Coronary artery (tissue), 2 donors: ENCODE results near the gene GDF10.

Source experiments
- DNase-seq: peaks from one replicate; pipeline ENCODE4 v3.0.0-alpha.2; 2017; ENCODE audit warnings: low spot score
- H3K27ac ChIP-seq, 2 donors: fragments of 200-600 bp; sonication (generic); one replicate each; pipeline ENCODE4 v1.5.1; 2016 to 2019
- H3K4me3 ChIP-seq: fragments of 200-600 bp; sonication (generic); 2 replicates; pipeline ENCODE4 v1.5.1; 2016; ENCODE audit warnings: mild to moderate bottlenecking, moderate library complexity
- TF ChIP-seq, protein P1 (sequence below): fragments of 200-600 bp; sonication (generic); IDR thresholded peaks from one replicate; pipeline ENCODE4 v1.5.1; 2019; ENCODE audit warnings: antibody characterized with exemption

GDF10 gene

DNA sequence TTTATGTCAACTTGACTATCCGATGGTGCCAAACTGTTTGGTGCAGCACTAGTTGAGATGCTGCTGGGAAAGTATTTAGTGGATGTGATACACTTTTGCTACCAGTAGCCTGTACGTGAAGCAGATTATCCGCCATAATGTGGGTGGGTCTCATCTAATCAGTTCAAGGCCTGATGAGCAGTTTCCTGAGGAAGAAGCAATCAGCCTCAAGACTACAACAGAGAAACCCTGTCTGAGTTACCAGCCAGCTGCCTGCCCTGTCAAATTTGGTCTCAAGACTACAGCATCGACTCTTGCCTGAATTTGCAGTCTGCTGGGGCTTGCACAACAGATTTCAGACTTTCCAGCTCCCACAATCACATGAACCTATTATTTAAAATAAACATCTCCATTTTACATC lies 37.3 kb downstream of the GDF10 start:
- H3K4me3 ChIP-seq: no peak overlapping the region
- no peak overlapping the region for H3K27ac ChIP-seq
- no peak for DNase-seq
- TF ChIP-seq, protein P1, sequence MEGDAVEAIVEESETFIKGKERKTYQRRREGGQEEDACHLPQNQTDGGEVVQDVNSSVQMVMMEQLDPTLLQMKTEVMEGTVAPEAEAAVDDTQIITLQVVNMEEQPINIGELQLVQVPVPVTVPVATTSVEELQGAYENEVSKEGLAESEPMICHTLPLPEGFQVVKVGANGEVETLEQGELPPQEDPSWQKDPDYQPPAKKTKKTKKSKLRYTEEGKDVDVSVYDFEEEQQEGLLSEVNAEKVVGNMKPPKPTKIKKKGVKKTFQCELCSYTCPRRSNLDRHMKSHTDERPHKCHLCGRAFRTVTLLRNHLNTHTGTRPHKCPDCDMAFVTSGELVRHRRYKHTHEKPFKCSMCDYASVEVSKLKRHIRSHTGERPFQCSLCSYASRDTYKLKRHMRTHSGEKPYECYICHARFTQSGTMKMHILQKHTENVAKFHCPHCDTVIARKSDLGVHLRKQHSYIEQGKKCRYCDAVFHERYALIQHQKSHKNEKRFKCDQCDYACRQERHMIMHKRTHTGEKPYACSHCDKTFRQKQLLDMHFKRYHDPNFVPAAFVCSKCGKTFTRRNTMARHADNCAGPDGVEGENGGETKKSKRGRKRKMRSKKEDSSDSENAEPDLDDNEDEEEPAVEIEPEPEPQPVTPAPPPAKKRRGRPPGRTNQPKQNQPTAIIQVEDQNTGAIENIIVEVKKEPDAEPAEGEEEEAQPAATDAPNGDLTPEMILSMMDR: no peak

DNA sequence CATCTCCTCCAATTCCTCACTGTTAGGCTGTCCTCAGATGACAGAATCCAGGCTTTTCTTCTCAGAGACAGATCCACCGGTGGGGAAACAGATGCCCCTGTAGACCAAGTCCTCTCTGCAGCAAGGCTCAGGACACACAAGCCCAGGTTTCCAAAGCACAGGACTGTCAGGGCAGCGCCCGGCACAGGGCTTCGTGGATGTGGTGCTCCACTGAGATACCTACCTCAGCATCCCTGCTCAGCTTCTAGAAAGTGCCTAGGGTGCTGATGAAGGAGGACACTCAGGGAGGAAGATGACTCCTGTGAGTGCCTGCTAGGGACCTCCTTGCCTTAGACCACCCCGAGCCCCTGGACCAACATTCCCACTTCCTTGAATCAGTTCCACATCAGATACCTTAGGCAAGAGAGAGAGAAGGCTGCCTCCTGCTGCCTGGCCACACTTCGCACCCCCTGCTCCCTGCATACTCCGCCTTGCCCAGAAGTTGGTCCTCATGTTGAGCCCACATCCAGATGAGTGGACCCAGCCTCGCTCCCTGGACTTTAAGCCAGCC lies 39.3 kb downstream of the GDF10 start:
- no peak overlapping the region for H3K27ac ChIP-seq
- DNase-seq: peak; percentile 43
- H3K4me3 ChIP-seq: no peak overlapping the region
- TF ChIP-seq, protein P1: no peak

DNA sequence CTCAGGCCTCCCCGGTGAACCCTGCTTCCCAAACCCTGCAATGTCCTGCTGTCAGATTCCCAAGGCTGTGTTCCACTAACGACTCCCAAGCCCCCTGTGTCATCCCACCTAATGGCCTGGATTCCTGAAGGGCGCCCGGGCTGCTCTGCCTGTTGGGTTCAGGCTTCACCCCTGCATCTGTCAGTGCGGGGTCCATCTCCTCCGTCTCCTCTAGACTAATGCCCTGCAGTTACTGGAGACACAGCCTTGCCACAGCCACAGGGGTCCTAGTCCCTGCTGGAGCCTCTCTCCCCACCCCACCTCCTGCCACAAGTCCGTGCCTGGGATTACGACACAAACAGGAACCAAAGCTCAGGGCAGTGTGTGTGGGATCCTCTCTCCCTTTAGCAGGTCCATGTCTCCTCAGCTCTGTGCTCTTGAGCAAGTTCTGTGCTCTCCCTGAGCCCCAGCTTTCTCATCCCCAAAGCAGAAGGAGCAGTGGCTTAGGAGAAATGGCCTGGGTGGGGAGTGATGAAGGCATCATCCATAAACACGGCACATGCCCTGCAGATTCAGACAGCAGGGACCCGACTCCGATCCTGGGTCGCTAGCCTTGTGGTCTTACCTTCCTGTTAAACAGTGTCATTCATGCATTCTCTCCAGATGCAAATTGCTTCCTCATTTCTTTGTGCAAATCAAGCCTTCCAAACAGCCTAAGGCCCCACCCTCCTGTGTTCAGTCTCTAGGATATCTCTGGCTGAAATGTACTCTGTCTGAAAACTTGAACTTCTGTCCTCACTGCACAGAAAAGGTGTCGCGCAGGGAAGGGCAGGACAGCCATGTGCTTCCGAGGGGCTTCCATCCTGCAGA lies 40.0 kb downstream of the GDF10 start:
- no peak for DNase-seq
- TF ChIP-seq, protein P1: no peak
- Histone ChIP-seq H3K4me3 (no peak overlapping the region), H3K27ac (no peak overlapping the region)

DNA sequence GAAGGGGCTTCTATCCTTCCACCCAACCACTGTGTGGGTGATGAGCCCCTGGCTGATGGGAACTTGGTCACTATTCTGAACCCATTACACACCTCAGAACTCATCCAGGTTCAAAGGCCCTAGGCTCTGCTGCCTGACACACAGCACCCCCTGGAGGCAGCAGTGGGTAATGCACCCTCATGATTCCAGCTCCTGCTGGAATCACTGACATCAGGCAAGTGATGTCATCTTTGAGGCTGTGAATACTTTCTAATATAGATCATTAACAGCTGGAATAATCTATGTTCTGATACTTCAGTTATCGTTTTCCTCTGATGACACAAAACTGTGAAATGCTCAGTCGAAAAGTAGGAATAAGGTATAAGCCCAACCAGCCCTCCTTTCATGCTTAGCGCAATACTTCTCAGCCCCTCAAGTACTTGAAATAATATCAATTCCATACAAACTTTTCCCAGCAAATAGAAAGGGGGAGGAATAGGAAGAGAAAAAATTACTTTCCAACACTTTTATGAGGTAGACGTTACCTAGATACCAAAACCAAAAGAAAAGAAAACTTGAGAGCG lies 40.7 kb downstream of the GDF10 start:
- H3K27ac ChIP-seq: no peak overlapping the region
- H3K4me3 ChIP-seq: no peak overlapping the region
- TF ChIP-seq, protein P1: peak; percentile 77
- no peak for DNase-seq

DNA sequence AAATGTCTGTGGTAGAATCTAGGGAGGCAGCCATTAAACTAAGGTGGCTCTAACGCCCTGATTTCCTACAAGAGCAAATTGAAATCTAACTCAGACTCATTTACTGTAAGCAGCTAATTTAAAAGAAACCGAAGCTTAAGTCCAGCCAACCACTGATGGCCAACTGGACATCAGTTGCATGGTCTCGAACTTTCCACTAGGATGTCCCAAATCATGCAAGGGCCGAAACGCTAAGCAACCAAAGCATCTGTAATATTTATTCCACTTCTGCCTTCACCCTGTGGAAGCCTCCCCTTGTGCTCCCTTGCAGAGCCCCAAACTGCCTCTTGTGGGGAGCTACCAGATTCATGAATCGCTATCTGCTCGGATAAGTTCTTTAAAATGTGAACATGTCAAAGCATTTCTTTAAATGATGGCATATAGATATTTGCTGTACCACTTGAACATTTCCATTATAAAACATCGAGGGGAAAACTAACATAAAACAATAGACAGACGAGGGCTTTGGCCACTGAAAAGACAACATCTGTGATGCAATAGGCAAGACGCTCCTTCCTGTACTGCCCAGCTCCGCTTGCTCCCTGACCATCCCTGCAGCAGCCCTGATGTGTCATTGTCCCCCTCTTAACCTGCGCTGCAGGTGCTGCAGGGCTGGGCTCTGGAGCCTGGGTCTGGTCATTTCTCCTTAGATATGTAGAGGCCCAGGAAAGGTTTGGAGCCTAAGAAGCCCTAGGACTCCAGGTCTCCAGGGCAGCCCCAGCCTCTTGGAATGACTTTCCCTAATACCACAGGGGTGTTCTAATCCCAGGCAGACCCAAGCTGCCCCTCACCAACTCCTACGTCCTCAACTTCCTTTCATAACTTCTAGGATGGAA lies 45.2 kb downstream of the GDF10 start:
- Histone ChIP-seq H3K4me3 (no peak overlapping the region), H3K27ac (no peak overlapping the region)
- TF ChIP-seq, protein P1: no peak
- DNase-seq: no peak

DNA sequence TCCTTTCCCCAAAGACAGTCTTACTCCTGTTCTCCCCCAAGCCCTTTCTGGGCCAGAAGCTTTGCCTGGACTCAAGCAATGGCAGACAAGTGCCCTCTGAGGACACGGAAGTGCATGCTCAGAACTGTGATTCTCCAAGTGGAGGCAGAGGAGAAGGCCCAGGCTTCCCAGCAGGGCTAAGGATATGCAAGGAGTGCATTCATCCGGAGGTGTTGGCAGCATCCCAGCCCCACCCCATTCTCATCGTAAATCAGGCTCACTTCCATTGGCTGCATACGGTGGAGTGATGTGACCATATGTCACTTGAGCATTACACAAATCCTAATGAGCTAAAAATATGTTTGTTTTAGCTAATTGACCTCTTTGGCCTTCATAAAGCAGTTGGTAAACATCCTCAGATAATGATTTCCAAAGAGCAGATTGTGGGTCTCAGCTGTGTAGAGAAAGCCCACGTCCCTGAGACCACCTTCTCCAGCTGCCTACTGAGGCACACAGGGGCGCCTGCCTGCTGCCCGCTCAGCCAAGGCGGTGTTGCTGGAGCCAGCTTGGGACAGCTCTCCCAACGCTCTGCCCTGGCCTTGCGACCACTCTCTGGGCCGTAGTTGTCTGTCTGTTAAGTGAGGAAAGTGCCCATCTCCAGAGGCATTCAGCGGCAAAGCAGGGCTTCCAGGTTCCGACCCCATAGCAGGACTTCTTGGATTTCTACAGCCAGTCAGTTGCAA lies 46.7 kb downstream of the GDF10 start:
- Histone ChIP-seq H3K4me3 (no peak overlapping the region), H3K27ac (no peak overlapping the region)
- TF ChIP-seq, protein P1: no peak
- no peak for DNase-seq
